ENCODE measurements around the gene ZNF423.

DNA sequence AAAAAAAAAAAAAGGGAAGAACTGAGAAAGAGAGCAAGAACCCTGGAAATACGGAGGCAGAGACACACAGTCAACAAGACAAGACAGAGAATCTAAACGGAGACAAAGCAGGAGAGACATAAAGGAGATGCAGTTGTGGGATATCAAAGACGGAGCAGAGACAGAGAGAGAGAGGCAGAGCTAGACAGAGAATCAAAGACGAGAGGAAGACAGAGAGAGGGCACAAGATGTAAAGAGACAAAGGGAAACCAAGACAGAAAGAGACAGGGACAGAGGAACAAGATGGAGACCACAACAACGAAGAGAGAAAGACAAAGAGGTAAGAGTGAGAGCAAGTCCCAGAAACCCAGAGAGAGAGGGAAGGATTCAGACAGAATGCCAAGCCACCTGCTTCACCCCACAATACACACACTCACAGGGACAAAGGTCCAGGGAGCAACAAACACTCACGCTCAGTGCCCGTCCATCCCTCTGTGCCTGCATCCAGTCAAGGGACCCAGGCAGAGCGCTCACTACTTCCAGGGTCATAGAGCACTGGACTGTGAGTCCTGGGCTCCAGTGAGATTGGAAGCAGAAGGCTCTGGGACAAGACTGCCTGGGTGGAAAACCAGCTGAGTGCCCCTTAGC is 393.4 kb downstream of the ZNF423 start:
- TF ChIP-seq POLR2A (IDR thresholded peaks at IDR 0.05), result no peak
- TF ChIP-seq, protein P1, sequence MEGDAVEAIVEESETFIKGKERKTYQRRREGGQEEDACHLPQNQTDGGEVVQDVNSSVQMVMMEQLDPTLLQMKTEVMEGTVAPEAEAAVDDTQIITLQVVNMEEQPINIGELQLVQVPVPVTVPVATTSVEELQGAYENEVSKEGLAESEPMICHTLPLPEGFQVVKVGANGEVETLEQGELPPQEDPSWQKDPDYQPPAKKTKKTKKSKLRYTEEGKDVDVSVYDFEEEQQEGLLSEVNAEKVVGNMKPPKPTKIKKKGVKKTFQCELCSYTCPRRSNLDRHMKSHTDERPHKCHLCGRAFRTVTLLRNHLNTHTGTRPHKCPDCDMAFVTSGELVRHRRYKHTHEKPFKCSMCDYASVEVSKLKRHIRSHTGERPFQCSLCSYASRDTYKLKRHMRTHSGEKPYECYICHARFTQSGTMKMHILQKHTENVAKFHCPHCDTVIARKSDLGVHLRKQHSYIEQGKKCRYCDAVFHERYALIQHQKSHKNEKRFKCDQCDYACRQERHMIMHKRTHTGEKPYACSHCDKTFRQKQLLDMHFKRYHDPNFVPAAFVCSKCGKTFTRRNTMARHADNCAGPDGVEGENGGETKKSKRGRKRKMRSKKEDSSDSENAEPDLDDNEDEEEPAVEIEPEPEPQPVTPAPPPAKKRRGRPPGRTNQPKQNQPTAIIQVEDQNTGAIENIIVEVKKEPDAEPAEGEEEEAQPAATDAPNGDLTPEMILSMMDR (IDR thresholded peaks at IDR 0.05), result no peak
